AG04450 (cell line): ENCODE data around the gene JPH2. TPM values are rescaled to one million over a fixed set of nuclear protein-coding genes. Genes with fewer than 3 reads are reported as not detected.

Source experiments
- CTCF ChIA-PET: fragments of 300-600, 350-600 bp; formaldehyde crosslinking; extraction: SDS; loops from one replicate; lab custom pipeline; 2022; ENCODE audit warnings: antibody characterized with exemption, inconsistent platforms; lab: Charles Lee
- POLR2A ChIA-PET: fragments of 350-600 bp; formaldehyde crosslinking; extraction: SDS; loops from one replicate; lab custom pipeline; 2021; ENCODE audit warnings: antibody characterized with exemption, inconsistent platforms; lab: Yijun Ruan, JAX
- DNase-seq: peaks from one replicate; pipeline ENCODE4 v3.0.0-alpha.2; 2011; ENCODE audit warnings: low read depth, low spot score
- H3K27ac ChIP-seq: one replicate; pipeline ENCODE4 v1.5.1; 2012; ENCODE audit warnings: low read depth, low read length, control low read depth
- H3K27me3 ChIP-seq: one replicate; pipeline ENCODE4 v1.6.0; 2012; ENCODE audit warnings: low read length; ENCODE audit not compliant: control insufficient read depth, insufficient read depth
- H3K4me3 ChIP-seq: 2 replicates; pipeline ENCODE4 v1.5.1; 2011; ENCODE audit warnings: mild to moderate bottlenecking, low read depth, low read length, control low read depth
- H3K9me3 ChIP-seq: 2 replicates; pipeline ENCODE4 v1.5.1; 2012; ENCODE audit warnings: low read length; ENCODE audit not compliant: control insufficient read depth, insufficient read depth
- polyA plus RNA-seq: library from polyadenylated mRNA; depleted of rRNA; stranded (reverse); fragments of >200 nt; gene quantifications from 2 replicates; pipeline ENCODE4 v1.2.3, GENCODE V29; 2011
- TF ChIP-seq, protein P1 (sequence below): IDR thresholded peaks from 2 replicates; pipeline ENCODE4 v1.5.1; 2011; ENCODE audit warnings: low read depth, low read length, control low read depth, inconsistent platforms

The JPH2 gene
- polyA plus RNA-seq, 1 experiment: 1.3 TPM

- TF ChIP-seq, protein P1, sequence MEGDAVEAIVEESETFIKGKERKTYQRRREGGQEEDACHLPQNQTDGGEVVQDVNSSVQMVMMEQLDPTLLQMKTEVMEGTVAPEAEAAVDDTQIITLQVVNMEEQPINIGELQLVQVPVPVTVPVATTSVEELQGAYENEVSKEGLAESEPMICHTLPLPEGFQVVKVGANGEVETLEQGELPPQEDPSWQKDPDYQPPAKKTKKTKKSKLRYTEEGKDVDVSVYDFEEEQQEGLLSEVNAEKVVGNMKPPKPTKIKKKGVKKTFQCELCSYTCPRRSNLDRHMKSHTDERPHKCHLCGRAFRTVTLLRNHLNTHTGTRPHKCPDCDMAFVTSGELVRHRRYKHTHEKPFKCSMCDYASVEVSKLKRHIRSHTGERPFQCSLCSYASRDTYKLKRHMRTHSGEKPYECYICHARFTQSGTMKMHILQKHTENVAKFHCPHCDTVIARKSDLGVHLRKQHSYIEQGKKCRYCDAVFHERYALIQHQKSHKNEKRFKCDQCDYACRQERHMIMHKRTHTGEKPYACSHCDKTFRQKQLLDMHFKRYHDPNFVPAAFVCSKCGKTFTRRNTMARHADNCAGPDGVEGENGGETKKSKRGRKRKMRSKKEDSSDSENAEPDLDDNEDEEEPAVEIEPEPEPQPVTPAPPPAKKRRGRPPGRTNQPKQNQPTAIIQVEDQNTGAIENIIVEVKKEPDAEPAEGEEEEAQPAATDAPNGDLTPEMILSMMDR: no peak
- Histone ChIP-seq H3K9me3 (no peaks in the 10 kb centered on the region), H3K27ac (peak overlapping the region; percentile 88), H3K27me3 (no peaks in the 10 kb centered on the region), H3K4me3 (peak overlapping the region; percentile 26)
- CTCF ChIA-PET: interaction anchor here (2.0 kb wide), 1 partner anchor 87 kb away, joined by 4 read pairs; no protein-coding TSS in a partner anchor
- peak; percentile 74 for DNase-seq
- POLR2A ChIA-PET: no interaction called here
Observed at GRCh38 chr20:44204156-44204831, 17.3 kb upstream of the JPH2 start.

DNA sequence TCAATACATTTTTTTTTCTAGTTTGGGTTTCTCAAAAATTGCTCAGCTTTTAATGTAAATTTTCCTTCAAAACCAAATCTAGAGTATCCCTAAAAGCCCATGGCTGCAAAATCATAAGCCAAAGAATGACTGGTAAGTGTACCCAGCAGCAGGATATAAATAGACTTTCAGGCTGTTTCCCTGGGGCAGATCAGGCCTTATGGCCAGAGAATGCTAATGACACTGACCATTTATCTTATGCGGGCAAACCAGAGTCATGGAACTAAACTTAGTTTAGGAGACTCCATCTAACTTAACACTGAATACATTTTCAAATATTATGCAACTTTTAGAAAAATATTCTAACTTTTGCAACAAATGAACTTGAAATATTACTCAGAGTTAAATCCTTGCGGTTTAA lies 16.2 kb upstream of the JPH2 start:
- ChIA-PET CTCF (interaction anchor here (0.6 to 1.8 kb wide), 3 partner anchors 13 to 513 kb away, joined by 3 to 12 read pairs (median 3); no protein-coding TSS in a partner anchor), POLR2A (no interaction called here)
- Histone ChIP-seq H3K27ac (peak overlapping the region; percentile 34), H3K27me3 (no peaks in the 10 kb centered on the region), H3K9me3 (no peaks in the 10 kb centered on the region), H3K4me3 (no peak overlapping the region)
- TF ChIP-seq, protein P1: no peak
- DNase-seq: no peak

GRCh38 chr20:44200983-44201382 lies 14.0 kb upstream of the JPH2 start:
- H3K27ac ChIP-seq: no peak overlapping the region
- no peaks in the 10 kb centered on the region for H3K27me3 ChIP-seq

GRCh38 chr20:44200371-44200770 lies 13.4 kb upstream of the JPH2 start:
- TF ChIP-seq, protein P1: no peak
- H3K9me3 ChIP-seq: no peaks in the 10 kb centered on the region
- H3K27ac ChIP-seq: no peak overlapping the region
- POLR2A ChIA-PET: no interaction called here
- CTCF ChIA-PET: interaction anchor here (2.6 kb wide), 1 partner anchor 11 kb away, joined by 11 read pairs; no protein-coding TSS in a partner anchor
- DNase-seq: no peak
- no peaks in the 10 kb centered on the region for H3K27me3 ChIP-seq
- H3K4me3 ChIP-seq: no peak overlapping the region

More at GRCh38 chr20:44200983-44201382, 14.0 kb upstream of the JPH2 start:
- no peak overlapping the region for H3K4me3 ChIP-seq
- no peaks in the 10 kb centered on the region for H3K9me3 ChIP-seq
- TF ChIP-seq, protein P1: no peak
- ChIA-PET CTCF (no interaction called here), POLR2A (no interaction called here)
- DNase-seq: no peak

DNA sequence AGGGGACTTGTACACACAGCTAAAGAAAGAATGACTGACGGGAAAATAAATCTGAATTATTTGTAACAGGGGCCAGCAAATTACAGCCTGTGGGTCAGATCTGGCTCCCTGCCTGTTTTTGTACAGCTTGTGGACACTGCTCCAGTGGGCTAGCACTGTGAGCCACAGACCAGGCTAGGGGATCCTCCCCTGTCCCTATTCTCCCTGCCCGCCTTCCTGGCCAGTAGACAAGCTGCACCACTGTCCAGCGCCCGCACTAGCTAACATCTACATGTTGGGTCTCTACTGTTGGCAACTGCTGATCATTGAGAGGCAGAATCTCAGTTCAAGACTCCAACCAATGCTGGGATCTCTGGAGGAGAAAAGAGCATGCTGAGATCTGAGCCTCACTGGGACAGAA lies 12.9 kb upstream of the JPH2 start:
- H3K4me3 ChIP-seq: no peak overlapping the region
- no peak for DNase-seq
- H3K27me3 ChIP-seq: no peaks in the 10 kb centered on the region
- CTCF ChIA-PET: interaction anchor here (2.6 kb wide), 1 partner anchor 10 kb away, joined by 11 read pairs; no protein-coding TSS in a partner anchor
- H3K27ac ChIP-seq: no peak overlapping the region
- TF ChIP-seq, protein P1: no peak
- POLR2A ChIA-PET: no interaction called here
- no peaks in the 10 kb centered on the region for H3K9me3 ChIP-seq
